HG03558 (cell line): ENCODE data around the gene EDIL3.
"Not testable (repeated sequence)": the region's sequence is repeated elsewhere in the genome, so short reads cannot be mapped to it uniquely, and the experiment has no call there.

Experiments
- ATAC-seq: cut with Tn5 transposase; IDR thresholded peaks from one replicate; pipeline ENCODE4 v1.9.1; 2021; ENCODE audit warnings: moderate number of reproducible peaks; ENCODE audit not compliant: unreplicated experiment; ENCODE audit errors: extremely low read depth

EDIL3 gene

DNA sequence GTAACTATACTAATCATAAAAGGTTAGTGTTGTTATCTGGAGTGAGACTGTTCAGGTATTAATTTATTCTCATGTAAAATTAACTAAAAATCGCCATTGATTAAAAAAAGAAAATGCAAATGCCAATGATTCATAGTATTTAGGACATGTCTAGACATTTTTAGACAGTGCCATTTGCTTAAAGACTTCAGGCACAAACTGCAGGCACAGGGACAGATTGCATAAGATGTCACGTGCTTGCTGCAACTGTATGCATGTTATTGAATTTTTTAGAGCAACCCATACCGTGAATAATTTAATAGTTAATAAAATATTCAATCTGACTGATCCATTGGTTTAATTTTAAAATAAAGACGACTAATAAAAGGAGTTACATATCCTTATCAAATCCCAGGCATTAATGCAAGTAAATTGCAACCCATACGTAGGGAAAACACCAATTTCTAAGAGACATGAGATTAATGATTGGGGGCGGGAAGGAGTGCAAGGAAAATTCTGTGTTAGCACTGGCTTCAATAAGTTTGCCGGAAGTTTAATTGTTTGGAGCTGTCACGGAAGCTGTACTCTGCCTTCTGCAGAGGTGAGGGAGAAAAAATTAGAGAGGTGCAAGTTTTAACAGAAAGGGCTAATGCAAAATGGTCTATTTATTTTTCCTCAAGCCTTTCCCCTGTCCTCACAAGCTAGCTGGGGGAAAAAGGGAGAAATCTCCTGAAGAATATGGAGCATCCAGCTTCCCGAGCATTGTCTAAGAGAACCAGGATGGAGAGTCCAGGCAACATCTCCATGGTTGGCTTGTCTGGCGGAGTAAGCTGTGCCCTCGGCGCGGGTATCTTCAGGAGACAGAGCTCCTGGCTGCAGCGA lies 2.9 kb downstream of the EDIL3 start:
- ATAC-seq = no peak

DNA sequence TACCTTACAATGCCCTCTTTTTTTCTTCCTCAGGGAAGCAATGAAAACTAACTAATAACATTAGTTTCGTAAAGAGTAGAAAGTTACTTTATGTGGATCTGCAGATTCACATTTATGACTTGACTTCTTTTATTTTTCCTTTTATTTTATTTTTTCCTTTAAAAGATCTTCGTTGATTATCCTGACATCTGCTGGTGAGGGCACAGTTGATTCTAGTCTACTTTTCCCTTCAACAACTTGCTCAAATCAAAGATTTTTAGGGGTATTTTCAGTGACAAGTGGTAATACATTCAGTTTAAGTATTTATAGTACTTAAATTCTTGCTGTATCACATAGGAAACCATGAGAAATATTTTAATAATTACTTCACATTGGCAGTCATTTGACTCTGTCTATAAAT lies 4.9 kb downstream of the EDIL3 start:
- ATAC-seq = no peak

GRCh38 chr5:84378961-84379360 lies 5.7 kb downstream of the EDIL3 start:
- ATAC-seq = no peak

DNA sequence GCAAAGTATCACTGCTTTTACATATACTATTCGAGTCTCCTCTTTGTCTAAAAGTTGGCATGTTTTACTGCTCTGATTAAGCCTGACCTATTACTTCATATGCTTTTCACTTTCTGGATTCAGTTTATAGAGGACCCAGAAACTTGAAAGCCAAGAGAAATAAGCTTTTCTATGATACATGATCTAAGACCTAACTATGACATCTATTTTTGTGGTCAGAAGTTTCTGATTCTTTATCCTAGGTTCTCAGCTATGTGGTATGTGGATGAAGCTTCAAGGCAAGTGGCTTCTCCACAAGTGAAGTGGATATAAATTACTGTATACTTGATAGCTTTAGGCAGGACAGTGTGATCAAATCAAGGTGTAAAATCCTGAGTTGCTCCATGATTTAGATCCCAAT lies 6.3 kb downstream of the EDIL3 start:
- no peak for ATAC-seq

DNA sequence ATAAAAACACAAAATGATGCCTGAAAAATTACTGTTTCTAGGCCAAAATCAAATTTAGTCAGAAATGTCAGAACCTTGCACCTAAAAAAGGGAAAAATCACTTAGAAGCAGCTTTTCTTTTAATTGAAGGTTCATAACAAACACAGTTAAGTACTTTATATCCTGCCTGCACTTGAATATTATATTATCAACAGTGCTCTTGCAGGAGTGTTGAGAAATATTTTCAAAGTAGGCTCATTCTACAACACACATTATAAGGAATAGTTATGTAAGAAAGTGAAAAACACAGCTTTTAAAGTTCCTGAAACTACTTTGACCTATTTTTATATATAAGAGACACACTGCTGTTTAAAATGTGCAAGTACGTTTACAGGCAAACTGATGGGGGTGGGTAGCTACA lies 8.3 kb downstream of the EDIL3 start:
- ATAC-seq = no peak

DNA sequence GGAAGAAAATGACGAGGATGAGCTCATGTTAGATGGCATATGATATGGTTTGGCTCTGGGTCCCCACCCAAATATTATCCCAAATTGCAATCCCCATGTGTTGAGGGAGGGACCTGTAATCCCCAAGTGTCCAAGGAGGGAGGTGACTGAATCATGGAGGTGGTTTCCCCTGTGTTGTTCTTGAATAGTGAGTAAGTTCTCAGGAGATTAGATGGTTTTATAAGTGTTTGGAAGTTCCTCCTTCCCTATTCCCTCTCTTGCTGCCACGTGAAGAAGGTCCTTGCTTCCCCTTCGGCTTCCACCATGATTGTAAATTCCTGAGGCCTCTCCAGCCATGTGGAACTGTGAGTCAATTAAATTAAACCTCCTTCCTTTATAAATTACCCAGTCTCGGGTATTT lies 10.1 kb downstream of the EDIL3 start:
- ATAC-seq = no peak

DNA sequence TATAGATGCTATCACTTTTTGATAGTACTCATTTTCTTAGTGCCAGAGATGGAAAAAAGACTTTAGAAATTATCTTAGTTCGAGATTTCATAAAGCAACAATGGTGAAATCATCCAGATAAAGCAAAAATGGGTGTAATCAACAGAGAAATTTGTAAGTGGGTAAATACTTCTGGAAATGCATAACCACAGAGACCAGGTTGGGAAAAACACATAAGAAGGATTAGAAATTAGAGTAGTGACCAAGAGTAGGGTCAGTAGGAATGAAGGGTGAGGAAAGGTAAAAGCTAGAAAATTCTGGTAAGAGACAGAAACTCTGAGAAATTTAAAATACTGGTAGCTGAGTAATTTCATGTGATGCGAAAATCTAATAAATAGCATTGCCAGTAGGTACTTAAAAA lies 11.2 kb downstream of the EDIL3 start:
- no peak for ATAC-seq

DNA sequence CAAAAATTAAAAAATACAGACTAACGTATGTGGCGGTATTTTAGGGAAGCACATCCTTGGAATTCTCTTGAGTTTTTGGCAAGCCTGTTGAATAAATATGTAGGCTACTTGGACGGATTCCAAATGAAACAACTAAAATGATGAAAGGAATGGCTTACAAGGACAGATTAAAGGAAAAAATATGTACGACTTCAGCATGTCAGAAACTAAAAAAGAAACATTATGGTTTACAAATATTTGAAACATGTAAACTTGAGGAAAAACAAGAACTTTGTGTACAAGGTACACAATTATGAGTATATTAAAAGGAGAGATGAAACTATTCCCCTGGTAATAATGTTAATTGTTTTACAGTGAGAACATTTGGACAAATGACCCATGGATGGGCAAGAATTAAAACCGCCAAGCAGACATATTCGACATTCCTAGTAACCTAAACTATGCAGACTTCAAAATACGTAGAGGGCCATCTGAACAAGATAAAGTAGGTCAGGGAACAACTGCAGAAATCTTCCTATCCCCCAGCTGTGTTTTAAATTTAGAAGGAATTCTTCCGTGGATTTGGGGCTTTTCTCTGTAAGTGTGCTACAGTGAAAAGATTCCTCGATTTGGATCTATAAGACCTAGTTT lies 12.5 kb downstream of the EDIL3 start:
- ATAC-seq = no peak

DNA sequence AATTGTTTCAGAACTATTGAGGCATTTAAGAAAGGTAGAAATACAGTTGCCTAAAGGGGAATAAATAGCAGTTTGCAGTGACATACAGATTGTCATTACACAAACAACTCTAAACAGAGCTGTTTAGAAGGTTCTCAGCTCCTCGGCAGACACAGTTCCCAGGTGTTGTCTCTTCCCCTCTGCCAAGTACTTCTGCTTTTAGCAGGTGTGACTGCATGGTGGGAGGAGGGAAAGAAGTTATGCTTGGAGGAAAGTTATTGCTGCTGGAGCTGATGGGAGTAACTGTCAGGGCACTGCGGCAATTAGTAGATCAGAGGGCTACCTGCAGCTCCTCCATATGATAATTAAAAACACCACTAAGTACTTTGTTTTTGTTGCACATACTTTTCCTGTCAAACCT lies 14.5 kb downstream of the EDIL3 start:
- ATAC-seq = no peak

DNA sequence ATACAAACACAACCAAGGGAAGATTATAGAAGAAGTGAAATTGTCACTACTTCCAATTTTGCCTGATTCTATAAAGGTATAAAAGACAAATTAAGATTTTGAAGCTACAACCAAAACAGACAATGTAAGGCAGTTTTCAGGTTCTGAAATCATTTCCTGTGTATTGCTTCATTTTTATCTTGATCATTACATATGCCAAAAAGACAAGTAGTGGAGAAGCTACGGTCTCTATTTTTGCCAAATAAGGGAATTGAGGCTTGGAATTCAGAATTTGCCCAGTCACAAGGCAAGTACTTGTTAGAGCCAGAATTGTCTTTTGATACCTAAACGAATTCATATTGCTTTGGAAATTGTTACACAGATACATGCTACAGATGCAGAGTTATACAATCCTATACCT lies 20.6 kb downstream of the EDIL3 start:
- no peak for ATAC-seq

GRCh38 chr5:84362061-84362720 lies 22.5 kb downstream of the EDIL3 start:
- no peak for ATAC-seq

DNA sequence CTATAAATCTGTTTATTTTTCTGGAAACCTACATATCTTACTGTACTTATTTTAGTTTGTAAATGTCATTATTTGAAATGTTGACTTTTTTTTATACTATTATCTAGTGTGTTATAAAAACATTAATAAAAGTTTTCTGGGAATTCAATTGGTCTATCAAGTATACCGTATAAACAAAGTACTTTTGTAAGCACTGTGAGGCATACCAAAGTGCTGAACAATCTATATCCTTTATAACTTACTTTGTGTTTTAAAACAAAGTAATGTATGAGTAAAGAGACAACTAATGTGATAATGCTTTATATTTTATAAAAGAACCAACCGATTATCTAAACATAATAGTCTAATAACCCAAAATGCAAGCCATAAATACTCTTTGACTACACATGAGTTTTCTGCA lies 23.1 kb downstream of the EDIL3 start:
- no peak for ATAC-seq

- ATAC-seq = no peak
These were observed 24.6 kb downstream of the EDIL3 start for GRCh38 chr5:84360056-84360455.

DNA sequence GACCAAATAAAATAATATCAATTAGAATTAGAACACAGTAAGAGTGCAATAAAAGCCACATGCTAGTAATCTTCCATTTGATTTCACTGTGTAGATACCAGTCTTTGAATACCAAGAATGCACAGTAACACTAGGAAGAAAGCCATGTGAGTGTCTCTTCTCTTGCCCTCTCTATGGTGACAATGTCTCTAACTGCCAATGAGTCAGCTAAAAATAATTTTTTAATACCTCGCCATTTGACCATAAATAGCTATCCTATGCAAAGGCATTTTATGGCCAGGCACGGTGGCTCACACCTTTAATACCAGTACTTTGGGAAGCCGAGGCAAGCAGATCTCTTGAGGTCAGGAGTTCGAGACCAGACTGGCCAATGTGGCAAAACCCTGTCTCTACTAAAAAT lies 30.6 kb downstream of the EDIL3 start:
- no peak for ATAC-seq

DNA sequence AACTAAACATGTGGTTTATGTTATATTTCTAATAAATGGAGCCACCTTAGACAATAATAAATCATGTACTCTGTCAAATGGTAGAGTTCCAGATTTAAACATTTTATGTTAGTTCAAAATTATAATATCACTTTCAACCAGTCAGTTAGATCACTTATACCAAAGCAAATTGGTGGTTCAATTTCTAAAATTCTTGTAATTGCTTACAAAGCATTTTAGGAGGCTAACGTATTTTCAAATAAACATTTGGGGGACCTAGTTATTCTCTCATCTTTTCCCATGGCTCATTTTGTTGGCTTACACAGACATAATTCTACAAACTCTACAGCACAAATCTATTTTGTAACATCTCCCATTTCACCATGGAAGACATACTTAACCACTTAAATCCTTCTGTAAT lies 39.9 kb downstream of the EDIL3 start:
- no peak for ATAC-seq

DNA sequence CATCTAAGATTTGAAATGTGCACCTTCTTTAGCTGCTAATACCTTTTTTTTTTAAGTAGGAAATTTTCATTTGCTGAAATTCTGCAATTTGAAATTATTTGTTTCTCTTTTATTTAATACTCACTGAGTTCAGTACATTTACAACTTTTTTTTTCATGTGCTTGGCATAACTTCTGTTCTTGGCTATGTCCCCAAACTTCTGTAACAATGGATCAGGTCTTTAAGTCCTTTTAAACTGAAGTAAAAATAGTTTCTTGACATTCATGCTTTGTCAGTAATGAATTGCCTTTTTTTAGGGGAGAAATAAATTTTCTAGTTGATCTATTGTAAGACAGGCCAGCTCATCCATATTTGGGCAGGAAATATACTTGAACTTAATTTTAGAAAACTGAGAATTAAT lies 41.5 kb downstream of the EDIL3 start:
- no peak for ATAC-seq

DNA sequence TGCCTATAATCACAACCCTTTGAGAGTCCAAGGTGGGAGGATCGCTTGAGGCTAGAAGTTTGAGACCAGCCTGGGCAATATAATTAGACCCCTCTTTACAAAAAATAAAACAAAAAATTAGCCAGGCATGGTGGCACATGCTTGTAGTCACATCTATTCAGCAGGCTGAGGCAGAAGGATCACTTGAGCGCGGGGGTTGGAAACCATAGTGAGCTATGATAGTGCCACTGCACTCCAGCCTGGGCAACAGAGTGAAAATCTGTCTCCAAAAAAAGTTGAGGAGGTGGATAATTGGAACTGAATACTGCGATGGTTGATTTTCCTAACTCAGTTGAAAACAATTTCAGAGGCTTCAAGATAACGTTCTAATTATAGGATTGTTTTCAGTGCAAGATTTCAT lies 52.6 kb downstream of the EDIL3 start:
- no peak for ATAC-seq

DNA sequence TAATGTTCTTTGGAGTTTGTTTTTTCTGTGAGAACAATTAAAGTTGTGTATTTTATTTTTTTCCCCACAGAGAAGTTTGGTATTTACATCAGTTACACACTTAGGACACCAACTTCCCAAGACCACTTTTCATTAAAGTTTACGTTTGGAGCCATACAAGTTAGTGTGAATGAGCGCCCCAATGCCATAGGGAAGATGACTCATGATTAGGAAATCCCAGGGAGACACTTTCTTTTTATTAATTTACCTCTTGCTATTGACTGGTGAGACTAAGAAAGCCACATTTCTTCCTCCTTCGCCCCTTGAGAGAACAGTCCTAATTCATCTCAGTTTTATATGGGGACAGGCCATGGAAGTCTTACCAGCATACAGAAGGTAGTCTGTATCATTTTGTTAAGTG lies 57.1 kb downstream of the EDIL3 start:
- no peak for ATAC-seq

- no peak for ATAC-seq
These were observed 62.0 kb downstream of the EDIL3 start for GRCh38 chr5:84322646-84323045.

GRCh38 chr5:84317826-84318225 lies 66.9 kb downstream of the EDIL3 start:
- ATAC-seq = not testable (repeated sequence)

- not testable (repeated sequence) for ATAC-seq
These were observed 72.4 kb downstream of the EDIL3 start for GRCh38 chr5:84312280-84312679.
